ENCODE results near the gene SUN1.

The SUN1 gene

DNA sequence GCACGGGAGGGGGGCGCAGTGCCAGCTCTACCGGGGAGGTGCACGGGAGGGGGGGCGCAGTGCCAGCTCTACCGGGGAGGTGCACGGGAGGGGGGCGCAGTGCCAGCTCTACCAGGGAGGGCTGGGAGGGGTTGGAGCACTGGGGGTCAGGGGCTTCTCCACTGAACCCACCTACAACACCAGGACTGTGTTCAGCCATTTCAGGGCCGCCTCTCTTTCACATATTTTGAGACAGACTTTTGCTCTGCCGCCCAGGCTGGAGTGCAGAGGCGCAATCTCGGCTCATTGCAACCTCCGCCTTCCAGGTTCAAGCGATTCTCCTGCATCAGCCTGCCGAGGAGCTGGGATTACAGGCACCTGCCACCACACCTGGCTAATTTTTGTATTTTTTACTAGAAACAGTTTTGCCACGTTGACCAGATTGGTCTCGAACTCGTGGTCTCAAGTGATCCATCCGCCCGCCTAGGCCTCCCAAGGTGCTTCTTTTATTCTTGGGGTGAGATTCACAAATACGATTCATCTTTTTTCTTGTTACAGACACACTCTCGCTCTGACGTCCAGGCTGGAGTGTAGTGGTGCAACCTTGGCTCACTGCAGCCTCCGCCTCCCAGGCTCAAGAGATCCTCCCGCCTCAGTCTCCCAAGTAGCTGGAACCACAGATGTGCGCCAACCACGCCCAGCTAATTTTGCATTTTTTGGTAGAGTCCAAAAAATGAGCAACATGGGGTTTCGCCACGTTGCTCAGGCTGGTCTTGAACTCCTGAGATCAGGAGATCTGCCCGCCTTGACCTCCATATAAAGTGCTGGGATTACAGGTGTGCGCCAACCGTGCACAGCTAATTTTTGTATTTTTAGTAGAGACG, 85.2 kb downstream of the SUN1 start:
- TF ChIP-seq, protein P1, sequence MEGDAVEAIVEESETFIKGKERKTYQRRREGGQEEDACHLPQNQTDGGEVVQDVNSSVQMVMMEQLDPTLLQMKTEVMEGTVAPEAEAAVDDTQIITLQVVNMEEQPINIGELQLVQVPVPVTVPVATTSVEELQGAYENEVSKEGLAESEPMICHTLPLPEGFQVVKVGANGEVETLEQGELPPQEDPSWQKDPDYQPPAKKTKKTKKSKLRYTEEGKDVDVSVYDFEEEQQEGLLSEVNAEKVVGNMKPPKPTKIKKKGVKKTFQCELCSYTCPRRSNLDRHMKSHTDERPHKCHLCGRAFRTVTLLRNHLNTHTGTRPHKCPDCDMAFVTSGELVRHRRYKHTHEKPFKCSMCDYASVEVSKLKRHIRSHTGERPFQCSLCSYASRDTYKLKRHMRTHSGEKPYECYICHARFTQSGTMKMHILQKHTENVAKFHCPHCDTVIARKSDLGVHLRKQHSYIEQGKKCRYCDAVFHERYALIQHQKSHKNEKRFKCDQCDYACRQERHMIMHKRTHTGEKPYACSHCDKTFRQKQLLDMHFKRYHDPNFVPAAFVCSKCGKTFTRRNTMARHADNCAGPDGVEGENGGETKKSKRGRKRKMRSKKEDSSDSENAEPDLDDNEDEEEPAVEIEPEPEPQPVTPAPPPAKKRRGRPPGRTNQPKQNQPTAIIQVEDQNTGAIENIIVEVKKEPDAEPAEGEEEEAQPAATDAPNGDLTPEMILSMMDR (IDR thresholded peaks at IDR 0.05; ENCODE audit: insufficient read depth, low read depth, low read length, missing control alignments): no peak
- DNase-seq (ENCODE audit: low read depth): no peak
- no peak overlapping the region for H3K4me3 ChIP-seq (ENCODE audit: low read length)

DNA sequence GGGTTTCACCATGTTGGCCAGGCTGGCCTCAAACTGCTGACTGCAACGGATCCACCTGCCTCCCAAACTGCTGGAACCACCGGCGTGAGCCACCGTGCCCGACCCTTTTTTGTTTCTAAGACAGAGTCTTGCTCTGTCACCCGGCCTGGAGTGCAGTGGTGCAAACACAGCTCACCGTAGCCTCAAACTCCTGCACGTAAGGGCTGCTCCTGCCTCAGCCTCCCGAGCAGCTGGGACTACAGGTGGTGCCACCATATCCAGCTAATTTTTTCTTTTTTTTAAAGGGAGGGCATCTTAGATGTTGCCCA, 85.8 kb downstream of the SUN1 start:
- H3K4me3 ChIP-seq (ENCODE audit: low read length): no peak overlapping the region
- DNase-seq (ENCODE audit: low read depth): no peak
- TF ChIP-seq, protein P1 (IDR thresholded peaks at IDR 0.05; ENCODE audit: insufficient read depth, low read depth, low read length, missing control alignments): no peak

GRCh38 chr7:918441-919113, 86.3 kb downstream of the SUN1 start:
- TF ChIP-seq, protein P1 (IDR thresholded peaks at IDR 0.05; ENCODE audit: insufficient read depth, low read depth, low read length, missing control alignments): no peak
- no peak for DNase-seq (ENCODE audit: low read depth)
- H3K4me3 ChIP-seq (ENCODE audit: low read length): no peak overlapping the region

DNA sequence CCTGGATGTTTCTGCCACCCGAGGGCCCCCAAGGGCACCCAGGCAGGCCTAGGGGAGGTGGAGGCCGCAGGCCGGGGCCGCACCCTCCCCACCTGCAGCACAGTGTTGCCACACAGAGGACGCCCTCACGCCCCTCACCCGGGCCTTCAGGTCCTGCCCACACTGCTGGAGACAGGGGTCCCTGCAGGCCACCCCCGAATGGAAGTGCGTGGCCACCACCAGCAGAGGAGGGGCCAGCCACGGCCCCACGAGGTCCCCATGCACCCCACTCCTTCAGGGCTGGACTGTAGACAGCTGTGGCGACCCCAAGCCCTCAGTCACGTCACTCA, 86.8 kb downstream of the SUN1 start:
- no peak for DNase-seq (ENCODE audit: low read depth)

DNA sequence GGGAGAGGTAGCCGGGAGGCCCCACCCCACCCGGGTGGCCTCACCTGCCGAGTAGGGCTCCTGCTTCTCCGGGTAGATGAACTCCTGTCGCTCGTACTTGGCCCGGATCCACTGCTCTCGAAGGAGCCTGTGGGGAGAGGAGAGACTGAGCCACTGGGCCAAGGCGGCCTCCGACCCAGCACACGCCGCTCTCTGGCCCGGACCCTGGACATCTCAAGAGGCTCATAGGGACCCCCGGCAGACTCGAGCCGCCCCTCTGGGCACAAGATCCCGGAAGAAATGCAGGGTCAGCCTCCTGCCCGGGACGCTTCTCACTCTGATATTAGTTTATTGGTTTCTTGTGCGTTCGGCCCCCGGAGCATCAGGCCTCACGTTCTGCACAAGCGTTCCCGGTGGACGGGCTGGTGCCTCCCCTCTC, 87.7 kb downstream of the SUN1 start:
- TF ChIP-seq, protein P1 (IDR thresholded peaks at IDR 0.05; ENCODE audit: insufficient read depth, low read depth, low read length, missing control alignments): no peak
- no peak for DNase-seq (ENCODE audit: low read depth)
- no peak overlapping the region for H3K4me3 ChIP-seq (ENCODE audit: low read length)

More for the DNA sequence above, 86.8 kb downstream of the SUN1 start:
- TF ChIP-seq, protein P1 (IDR thresholded peaks at IDR 0.05; ENCODE audit: insufficient read depth, low read depth, low read length, missing control alignments): no peak
- H3K4me3 ChIP-seq (ENCODE audit: low read length): no peak overlapping the region

DNA sequence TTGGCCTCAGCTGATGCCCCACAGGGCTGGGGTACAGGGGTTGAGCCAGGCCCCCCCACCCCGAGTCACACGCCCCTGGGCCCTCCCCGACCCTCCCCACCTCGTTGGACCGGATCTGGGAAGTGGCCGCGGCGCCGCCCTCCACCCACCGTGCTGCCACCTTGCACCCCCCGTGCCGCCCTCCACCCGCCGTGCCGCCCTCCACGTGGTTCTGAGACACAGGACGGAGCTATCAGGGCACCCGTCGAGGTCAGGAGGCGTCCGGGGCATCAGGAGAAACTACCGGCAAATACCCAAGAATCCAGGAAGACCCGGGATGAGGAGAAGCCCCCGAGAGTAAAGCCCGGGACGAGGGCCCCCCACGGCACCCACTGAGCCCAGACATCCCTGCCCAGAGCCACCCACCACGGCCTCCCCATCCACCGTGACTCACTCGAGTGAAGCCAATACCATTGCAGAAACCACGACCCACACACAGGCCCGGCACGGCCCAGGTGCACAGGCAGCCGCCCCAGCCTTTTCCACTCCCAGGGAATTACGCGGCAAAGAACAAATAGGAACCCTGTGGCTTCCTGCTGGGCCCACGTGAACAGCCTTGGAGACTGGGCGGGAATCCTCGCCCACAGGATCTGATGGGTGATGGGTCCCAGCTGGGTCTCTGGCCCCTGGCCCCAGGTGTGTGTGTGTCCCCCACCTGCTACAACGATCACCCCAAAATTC, 88.2 kb downstream of the SUN1 start:
- DNase-seq (ENCODE audit: low read depth): no peak
- no peak overlapping the region for H3K4me3 ChIP-seq (ENCODE audit: low read length)
- TF ChIP-seq, protein P1 (IDR thresholded peaks at IDR 0.05; ENCODE audit: insufficient read depth, low read depth, low read length, missing control alignments): no peak
